Lower lobe of right lung (tissue), 2 donors: ENCODE data around the gene SAP30BP. TPM values are rescaled to one million over a fixed set of nuclear protein-coding genes. Genes with fewer than 3 reads are reported as not detected.

Experiments
- ATAC-seq, 2 donors: fragments of 200-7000 bp; cut with Tn5 transposase; one replicate each; pipeline ENCODE4 v1.9.1; 2020 to 2022; ENCODE audit warnings: mild to moderate bottlenecking in 2 of 2, moderate library complexity in 2 of 2
- DNase-seq: peaks from one replicate; pipeline ENCODE4 v3.0.0-alpha.2; 2020
- H3K27ac ChIP-seq: fragments of 200-600 bp; one replicate; pipeline ENCODE4 v1.8.0; 2022
- H3K27me3 ChIP-seq: fragments of 200-600 bp; one replicate; pipeline ENCODE4 v1.8.0; 2022; ENCODE audit warnings: low read depth
- H3K36me3 ChIP-seq: fragments of 200-600 bp; one replicate; pipeline ENCODE4 v1.8.0; 2022; ENCODE audit warnings: mild to moderate bottlenecking
- H3K4me1 ChIP-seq: fragments of 200-600 bp; one replicate; pipeline ENCODE4 v1.8.0; 2022
- H3K4me3 ChIP-seq: fragments of 200-600 bp; one replicate; pipeline ENCODE4 v1.8.0; 2022; ENCODE audit warnings: mild to moderate bottlenecking
- H3K9me3 ChIP-seq: fragments of 200-600 bp; one replicate; pipeline ENCODE4 v1.8.0; 2022
- intact Hi-C: fragments of 100-400 bp; cut with DNase I; formaldehyde crosslinking; loops from one replicate; pipeline ENCODE4 v1.11.0; 2022
- total RNA-seq: library from RNA; stranded (reverse); fragmentation: NEBNext Ultra II Directional; extraction: Animal tissue kit (Norgen Biotek cat#: 25700); gene quantifications from one replicate; pipeline ENCODE4 v1.2.1, GENCODE V29; 2021
- TF ChIP-seq, protein P1 (sequence below): fragments of 200-600 bp; IDR thresholded peaks from one replicate; pipeline ENCODE4 v1.8.0; 2022; ENCODE audit warnings: antibody characterized with exemption, mild to moderate bottlenecking
- donor health status: DM: no; HTN: yes; CAD: no; lungs with severe emphysema.

SAP30BP gene
- total RNA-seq, 1 donor from 2014 or later, result 73.0 TPM

DNA sequence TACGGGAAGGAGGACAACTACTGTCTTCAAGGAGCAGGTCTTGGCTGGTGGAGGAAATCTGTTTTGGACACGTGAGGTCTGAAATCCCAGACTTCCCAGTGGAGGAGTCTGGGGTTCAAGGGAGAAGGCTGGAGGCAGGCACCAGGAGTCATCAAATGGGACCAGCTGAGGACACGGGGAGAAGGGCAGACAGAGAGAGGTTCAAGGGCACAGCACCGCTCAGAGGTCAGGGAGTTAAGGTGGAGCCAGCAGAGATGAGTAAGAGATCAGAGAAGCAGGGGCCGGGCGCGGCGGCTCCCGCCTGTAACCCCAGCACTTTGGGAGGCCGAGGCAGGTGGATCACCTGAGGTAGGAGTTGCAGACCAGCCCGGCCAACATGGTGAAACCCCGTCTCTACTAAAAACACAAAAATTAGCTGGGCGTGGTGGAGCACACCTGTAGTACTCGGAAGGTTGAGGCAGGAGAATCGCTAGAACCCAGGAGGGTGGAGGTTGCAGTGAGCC, 44.3 kb upstream of the SAP30BP start:
- ATAC-seq, result no peak
- Histone ChIP-seq H3K36me3 (peaks cover 90% of the 10 kb centered on the region), H3K4me1 (no peaks in the 10 kb centered on the region), H3K4me3 (no peak overlapping the region), H3K9me3 (no peaks in the 10 kb centered on the region), H3K27me3 (no peaks in the 10 kb centered on the region), H3K27ac (no peak overlapping the region)
- intact Hi-C loops, result no loop called here
- TF ChIP-seq, protein P1, sequence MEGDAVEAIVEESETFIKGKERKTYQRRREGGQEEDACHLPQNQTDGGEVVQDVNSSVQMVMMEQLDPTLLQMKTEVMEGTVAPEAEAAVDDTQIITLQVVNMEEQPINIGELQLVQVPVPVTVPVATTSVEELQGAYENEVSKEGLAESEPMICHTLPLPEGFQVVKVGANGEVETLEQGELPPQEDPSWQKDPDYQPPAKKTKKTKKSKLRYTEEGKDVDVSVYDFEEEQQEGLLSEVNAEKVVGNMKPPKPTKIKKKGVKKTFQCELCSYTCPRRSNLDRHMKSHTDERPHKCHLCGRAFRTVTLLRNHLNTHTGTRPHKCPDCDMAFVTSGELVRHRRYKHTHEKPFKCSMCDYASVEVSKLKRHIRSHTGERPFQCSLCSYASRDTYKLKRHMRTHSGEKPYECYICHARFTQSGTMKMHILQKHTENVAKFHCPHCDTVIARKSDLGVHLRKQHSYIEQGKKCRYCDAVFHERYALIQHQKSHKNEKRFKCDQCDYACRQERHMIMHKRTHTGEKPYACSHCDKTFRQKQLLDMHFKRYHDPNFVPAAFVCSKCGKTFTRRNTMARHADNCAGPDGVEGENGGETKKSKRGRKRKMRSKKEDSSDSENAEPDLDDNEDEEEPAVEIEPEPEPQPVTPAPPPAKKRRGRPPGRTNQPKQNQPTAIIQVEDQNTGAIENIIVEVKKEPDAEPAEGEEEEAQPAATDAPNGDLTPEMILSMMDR, result no peak
- DNase-seq, result no peak

DNA sequence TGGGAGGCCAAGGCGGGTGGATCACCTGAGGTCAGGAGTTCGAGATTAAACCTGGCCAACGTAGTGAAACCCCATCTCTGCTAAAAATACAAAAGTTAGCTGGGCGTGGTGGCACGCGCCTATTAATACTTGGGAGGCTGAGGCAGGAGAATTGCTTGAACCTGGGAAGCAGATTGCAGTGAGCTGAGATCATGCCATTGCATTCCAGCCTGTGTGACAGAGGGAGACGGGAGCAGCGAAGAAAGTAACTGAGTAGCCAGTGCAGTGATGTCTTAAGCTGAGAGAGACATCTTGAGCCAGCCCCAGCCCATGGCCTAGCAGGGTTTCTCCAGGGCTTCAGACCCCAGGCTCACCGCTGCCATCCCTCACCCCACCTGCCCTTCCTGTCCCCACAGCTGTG, 43.8 kb upstream of the SAP30BP start:
- no peak overlapping the region for H3K27ac ChIP-seq
- no peaks in the 10 kb centered on the region for H3K9me3 ChIP-seq
- TF ChIP-seq, protein P1, result no peak
- no peak for ATAC-seq
- no peaks in the 10 kb centered on the region for H3K27me3 ChIP-seq
- intact Hi-C loops, result no loop called here
- H3K36me3 ChIP-seq, result peaks cover 84% of the 10 kb centered on the region
- H3K4me3 ChIP-seq, result no peak overlapping the region
- no peaks in the 10 kb centered on the region for H3K4me1 ChIP-seq
- DNase-seq, result no peak

DNA sequence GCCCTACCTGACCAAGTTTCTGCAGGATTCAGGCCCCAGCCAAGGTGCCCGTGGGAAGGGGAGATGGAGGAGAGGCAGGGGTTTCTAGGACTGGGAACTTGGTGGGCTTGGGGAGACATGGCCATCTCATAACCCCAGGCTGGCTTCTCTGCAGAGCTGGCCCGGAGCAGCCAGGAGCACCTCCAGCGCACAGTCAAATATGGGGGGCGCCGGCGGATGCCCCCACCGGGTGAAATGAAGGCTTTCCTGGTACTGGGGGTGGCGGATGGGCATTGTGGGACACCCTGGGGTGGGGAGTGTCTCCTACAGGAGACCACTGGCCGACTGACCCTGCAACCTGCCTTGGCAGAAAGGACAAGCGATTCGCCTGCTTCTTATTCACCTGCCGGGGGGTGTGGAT, 43.1 kb upstream of the SAP30BP start:
- TF ChIP-seq, protein P1, result no peak
- Histone ChIP-seq H3K9me3 (no peaks in the 10 kb centered on the region), H3K4me3 (no peak overlapping the region), H3K27ac (no peak overlapping the region), H3K4me1 (no peaks in the 10 kb centered on the region), H3K36me3 (peaks cover 78% of the 10 kb centered on the region), H3K27me3 (no peaks in the 10 kb centered on the region)
- intact Hi-C loops, result no loop called here
- DNase-seq (no peak), ATAC-seq (no peak)

DNA sequence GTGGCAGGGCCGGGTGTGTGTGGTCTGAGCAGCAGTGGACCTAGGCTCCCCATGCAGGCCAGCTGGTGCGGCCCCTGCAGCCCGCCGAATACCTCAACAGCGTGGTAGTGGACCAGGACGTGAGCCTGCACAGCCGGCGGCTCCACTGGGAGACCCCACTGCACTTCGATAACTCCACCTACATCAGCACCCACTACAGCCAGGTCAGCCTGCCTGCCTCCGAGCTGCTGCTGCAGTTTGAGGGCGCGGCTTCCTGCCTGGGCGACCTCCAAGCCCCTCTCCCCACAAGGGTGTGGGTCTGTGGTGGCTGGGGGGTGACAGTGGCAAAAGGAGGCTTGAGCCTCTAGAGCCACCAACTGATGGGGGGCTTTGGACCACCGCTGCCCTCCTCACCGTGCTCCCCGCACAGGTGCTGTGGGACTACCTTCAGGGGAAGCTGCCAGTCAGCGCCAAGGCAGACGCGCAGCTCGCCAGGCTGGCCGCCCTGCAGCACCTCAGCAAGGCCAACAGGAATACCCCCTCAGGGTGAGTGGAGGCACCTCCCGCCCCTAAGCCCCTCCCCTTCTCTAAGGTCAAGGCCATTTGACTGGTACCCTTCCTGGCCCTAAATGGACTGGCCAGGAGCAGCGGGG, 42.3 kb upstream of the SAP30BP start:
- Histone ChIP-seq H3K4me1 (no peaks in the 10 kb centered on the region), H3K36me3 (peaks cover 76% of the 10 kb centered on the region), H3K9me3 (no peaks in the 10 kb centered on the region), H3K27me3 (no peaks in the 10 kb centered on the region), H3K27ac (no peak overlapping the region), H3K4me3 (no peak overlapping the region)
- intact Hi-C loops, result no loop called here
- no peak for ATAC-seq
- TF ChIP-seq, protein P1, result no peak
- DNase-seq, result no peak

DNA sequence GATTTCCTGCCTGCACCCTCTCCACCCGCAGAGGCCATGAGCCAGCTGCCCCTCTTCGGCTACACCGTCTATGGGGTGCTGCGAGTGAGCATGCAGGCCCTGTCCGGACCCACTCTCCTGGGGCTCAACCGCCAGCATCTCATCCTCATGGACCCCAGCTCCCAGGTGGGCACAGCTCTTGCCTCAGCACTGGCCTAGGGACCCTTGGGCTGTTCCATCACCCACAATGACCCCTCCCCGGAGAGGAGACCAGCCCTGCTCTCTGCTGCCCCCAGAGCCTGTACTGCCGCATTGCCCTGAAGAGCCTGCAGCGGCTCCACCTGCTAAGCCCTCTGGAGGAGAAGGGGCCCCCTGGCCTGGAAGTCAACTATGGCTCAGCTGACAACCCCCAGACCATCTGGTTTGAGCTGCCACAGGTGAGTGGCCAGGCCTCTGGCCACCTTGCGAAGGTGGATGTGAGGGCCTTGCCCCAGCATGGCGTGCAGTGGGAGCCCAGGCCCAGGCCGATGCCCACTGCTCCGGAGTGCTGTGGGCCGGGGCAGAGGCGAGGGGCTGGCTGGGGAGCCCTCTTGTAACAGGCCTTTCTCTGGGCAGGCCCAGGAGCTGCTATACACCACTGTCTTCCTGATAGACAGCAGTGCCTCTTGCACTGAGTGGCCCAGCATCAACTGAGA, 41.2 kb upstream of the SAP30BP start:
- no peak overlapping the region for H3K4me3 ChIP-seq
- ATAC-seq (peak; percentile 24 to 25), DNase-seq (no peak)
- H3K27me3 ChIP-seq, result no peaks in the 10 kb centered on the region
- H3K4me1 ChIP-seq, result no peaks in the 10 kb centered on the region
- H3K9me3 ChIP-seq, result no peaks in the 10 kb centered on the region
- TF ChIP-seq, protein P1, result peak; percentile 30
- peaks cover 75% of the 10 kb centered on the region for H3K36me3 ChIP-seq
- intact Hi-C loops, result no loop called here
- no peak overlapping the region for H3K27ac ChIP-seq
